ENCODE results near the gene SEC22C.
"Not testable (repeated sequence)": the region's sequence is repeated elsewhere in the genome, so short reads cannot be mapped to it uniquely, and the experiment has no call there.

The SEC22C gene

DNA sequence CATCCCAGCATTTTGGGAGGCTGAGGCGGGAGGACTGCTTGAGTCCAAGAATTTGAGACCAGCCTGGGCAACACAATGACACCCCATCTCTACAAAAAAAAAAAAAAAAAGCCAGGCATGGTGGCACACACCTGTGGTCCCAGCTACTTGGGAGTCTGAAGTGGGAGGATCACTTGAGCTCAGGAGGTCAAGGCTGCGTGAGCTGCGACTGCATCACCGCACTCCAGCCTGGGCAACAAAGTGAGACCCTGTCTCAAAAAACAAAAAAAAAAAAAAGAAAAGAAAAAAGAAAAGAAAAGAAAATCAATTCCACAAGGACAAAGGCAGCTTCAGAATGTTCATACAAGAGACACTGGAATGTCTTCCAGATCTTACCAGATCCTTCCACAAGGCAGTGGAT is 2.4 kb downstream of the SEC22C start:
- DNase-seq (ENCODE audit: low spot score) = not testable (repeated sequence)

DNA sequence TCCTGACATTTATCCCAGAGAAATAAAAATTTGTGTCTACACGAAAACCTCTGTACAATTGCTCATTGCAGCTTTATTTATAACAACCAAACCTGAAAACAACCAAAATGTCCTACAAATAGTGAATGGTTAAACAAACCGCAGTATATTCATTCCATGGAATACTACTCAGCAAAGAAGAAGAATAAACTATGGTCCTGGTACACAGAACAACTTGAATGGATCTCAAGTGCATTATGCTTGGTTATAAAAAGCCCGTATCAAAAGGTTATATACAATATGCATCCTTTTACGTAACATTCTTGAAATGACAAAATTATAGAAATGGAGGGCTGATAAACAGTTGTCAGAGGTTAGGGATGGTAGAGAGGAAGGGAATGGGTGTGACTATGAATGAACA is 3.7 kb downstream of the SEC22C start:
- DNase-seq (ENCODE audit: low spot score) = no peak

DNA sequence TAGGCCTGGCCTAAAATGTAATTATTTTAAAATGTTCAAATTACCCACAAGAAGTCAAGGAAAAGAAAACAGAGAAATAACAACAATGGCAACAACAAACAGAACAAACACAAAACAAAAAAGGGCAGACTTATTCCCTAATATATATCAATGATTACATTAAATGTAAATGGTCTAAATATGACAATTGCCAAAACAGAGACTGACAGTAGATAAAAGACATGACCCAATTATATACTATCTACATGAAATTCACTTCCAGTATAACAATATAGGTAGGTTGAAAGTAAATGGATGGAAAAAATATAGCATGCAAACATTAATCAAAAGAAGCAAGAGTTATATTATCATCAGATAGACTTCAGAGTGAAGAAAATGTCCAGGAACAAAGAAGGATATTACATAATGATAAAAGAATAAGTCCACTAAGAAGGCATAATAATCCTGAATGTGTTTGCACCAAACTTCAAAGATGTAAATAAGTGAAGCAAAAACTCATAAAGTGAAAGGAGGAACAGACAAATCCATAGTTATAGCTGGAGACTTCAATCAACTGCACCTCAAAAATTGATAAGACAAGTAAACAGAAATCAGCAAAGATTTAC is 6.5 kb downstream of the SEC22C start:
- DNase-seq (ENCODE audit: low spot score) = no peak

DNA sequence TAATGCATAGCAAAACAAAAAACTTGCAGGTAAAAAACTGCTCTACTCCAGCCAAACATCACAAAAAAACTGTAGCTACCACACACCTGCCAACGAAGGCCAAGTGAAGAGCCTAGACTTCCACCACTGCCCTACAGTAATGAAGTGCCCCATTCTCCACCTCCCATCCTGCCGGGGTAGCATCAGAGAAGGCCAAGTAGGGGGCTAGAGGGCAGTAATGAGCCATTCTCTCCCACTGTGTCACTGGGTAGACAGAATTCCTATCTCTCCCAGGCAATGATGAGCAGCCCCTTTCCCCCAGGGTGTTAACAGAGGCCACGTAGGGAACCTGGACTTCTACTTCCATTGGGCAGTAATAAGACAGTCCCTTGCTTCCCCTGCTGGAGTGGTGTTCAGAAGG is 9.5 kb downstream of the SEC22C start:
- peak; percentile 30 for DNase-seq (ENCODE audit: low spot score)

DNA sequence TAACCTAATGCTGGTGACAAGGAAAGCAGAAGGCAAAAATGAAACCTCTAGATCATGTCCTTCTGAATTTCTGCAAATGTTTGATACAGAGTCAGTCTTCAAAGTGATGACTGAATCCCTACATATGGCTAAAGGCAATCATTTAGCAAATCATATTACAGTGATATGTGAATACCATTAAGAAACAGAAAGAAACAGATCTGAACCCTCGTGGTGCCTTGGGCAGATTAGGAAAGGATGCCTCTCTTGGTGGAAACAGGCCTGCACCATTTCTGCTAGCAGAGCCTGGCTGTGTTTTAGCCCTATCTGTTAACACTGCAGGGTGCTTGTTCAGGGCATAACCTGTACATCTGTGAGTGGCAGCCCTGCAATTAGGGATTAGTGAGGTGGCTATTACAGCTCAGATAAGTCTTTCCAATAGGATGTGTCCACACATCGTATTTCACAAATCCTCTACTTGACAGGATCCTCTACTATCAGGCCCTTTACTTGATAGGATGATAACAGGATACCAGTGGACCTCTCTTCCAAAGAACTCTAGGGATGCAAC is 12.1 kb downstream of the SEC22C start:
- no peak for DNase-seq (ENCODE audit: low spot score)

DNA sequence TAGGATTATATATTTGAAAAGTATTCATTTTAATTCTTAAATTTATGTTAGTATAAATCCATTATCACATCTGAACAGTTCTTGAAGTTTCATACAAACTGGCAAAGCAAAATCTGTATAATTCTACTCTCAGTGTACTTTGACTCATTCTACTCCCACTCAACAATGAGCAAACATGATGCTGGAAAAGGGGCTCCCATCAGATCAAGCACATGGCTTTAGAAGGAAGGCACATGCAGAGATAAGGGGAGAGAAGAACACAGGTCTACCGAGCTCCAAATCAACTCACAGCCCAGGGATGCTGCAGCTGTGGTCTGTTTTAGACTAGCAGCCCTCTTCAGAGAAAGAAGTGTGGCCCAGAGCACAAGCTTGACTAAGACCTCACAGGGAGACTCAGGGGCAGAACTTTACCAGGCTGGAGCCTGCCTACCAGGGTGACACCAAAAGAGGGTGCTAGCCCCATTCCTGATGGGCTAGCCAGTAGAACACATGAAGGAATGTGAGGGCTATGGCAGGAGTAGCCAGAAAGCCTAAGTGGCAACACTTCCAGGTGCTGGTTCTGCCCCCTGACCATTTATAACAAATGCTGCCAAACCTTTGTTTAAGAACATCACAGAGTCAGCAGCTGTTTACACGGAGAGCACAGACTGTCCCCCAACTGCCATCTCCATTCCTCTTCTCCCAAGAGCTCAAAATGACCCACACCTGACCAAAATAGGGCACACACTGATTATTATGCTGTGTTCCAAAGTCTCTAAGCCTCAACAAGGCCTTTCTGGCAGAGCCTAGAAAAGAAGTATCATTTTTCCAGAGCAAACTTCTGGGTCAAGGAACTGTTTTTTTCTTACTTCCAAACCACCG is 19.5 kb downstream of the SEC22C start:
- DNase-seq (ENCODE audit: low spot score) = no peak

DNA sequence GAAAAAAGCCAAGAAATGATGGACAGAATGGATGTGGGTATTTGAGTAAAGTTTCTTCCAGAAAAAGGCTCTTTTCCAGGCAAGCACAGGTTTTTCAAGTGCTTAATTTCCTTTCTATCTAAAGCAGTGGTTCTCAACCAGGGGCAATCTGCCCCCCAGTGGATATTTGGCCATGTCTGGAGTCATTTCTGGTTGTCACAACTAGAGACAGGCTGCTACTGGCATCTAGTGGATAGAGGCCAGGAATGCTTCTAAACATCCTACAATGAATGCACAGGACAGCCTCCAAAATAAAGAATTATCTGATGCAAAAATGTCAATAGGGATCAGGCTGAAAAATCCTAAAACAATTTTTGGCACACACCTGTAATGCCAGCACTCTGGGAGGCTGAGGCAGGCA is 23.9 kb downstream of the SEC22C start:
- peak; percentile 55 for DNase-seq (ENCODE audit: low spot score)

DNA sequence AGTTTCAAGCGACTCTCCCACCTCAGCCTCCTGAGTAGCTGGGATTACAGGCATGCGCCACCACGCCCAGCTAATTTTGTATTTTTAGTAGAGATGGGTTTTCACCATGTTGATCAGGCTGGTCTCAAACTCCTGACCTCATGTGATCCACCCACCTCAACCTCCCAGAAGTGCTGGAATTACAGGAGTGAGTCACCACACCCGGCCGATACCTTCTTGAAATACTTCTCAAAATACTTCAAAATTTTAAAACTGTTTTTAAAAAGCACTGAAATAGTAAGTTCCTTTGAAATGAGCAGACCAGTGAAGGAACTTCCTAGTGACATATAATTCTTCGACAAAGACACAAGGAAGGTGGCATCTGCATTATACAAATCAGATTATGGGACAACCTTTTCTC is 24.9 kb downstream of the SEC22C start:
- DNase-seq (ENCODE audit: low spot score) = peak; percentile 5

DNA sequence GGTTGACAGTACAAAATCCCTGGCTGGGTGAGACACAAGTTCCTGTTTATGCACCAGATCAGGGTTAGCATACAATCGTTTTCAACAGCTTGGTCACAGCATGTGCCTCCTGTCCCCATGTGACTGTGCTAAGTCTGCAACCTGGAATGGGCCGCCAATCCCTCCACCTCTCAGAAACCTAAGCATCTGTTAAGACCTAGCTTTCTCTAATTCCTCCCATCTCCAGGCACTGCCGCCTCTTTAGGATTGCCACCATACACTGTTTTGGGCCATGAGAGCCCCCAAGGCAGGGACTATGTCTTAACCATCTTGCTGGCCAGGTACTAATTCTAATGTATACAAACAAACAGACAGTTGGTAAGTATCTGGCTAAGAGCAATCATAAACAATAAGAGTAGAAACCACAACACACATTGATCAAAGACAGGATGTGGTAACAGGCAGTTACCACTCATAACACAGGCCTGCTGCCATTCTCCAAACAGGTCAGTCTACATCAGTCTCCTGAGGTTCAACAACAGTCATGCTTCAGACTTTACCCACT is 25.6 kb downstream of the SEC22C start:
- peak; percentile 76 for DNase-seq (ENCODE audit: low spot score)

DNA sequence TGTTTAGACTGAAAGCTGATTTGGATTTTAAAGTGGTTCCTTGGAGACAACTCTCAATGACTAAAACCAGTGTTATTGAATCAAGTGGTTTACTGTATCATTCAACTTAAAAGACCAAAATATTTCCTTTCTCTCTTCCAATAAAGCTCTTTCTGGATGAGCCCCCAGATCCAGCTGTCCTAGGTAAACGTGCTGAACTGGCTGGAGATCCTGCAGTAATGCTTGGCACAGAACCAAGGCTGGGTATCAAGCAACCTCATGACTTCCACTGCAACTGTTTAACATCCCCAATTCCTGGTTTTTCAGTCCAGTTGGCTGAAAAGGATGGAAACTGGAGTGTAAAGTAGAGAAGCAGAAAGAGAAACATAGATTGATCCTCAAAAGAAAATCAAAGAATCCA is 28.9 kb downstream of the SEC22C start:
- DNase-seq (ENCODE audit: low spot score) = no peak

DNA sequence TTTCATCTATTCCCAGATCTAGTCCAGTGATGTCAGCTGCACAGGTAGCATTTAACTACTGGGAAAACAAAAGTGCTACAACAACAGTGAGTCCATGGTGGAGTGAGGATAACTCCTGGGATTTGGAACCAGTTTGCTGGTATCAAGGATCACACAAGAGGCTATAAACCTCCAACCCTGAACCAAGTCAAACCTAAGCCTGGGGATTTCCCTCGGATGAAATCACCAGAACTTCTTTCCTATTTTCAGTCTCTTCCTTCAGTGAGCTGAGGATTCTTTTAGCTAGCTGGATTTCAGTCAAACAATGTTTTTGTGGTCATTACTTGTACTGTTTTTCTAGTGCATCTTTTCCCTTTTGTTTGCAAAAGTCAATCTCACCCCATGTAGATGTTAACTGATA is 31.5 kb downstream of the SEC22C start:
- no peak for DNase-seq (ENCODE audit: low spot score)

DNA sequence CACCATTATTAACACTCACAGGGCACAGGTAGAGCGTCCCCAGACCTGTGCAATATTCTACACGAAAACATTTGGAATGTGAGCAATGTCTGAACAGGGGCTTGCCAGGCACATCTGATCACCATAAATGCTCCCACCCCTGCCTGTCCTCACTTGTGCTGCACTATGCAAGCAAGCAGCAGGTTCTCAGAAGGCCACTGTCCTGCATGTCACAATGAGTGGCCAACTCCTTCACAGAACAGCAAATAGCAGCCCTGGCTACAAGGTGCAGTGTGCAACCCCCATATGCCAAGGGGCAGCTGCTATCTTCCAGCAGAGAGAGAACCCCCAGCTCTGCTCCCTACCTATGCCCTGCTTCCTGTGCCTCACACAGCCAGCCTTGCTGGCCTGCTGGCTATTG is 32.6 kb downstream of the SEC22C start:
- no peak for DNase-seq (ENCODE audit: low spot score)

DNA sequence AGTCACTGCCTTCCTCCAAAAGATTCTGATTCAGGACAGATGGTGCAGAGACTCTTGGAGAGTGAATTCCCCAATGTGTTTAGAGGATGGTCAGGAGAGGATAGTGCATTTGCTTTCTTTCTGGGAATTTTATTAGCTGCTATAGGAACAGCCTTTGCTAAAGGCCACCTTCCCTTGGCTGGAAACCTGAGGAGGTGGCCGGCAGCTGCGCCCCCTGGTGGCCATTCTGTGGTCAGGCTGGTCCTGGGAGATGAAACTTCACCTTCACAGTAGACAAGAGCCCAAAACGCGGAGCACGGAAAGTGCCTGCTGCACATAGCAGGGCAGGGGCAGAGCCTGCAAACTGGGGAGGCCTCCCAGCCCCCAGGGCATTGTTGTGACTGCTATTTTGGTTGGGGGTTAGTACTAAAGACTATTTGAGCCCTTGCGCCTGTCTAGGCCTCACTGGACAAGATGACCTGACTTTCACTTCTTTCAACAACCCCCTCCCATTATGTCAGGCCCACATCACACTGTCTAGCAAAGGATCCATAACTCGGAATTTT is 34.3 kb downstream of the SEC22C start:
- peak; percentile 71 for DNase-seq (ENCODE audit: low spot score)

DNA sequence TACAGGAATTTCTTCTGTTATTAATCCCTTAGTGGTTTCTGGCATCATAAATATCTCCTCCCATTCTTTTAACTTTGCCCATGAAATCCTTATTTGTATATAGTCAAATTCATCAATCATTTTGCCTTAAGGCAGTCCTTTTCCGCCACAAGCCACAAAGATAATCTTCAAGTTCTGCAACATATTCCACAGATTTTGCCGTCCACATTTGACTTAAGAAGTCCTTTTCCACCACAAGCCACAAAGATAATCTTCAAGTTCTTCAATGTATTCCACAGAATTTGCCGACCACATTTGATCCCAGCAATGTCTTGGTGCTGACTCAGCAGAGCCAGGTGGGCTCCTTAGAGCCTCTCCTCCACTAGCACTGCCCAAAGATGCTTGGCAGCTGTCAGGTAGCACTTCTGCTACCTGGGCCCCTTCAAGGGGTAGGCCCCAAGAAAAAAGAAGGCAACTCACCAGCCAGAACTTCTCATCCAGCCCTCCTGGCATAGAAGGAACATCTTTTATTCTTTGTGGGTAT is 35.0 kb downstream of the SEC22C start:
- DNase-seq (ENCODE audit: low spot score) = no peak

DNA sequence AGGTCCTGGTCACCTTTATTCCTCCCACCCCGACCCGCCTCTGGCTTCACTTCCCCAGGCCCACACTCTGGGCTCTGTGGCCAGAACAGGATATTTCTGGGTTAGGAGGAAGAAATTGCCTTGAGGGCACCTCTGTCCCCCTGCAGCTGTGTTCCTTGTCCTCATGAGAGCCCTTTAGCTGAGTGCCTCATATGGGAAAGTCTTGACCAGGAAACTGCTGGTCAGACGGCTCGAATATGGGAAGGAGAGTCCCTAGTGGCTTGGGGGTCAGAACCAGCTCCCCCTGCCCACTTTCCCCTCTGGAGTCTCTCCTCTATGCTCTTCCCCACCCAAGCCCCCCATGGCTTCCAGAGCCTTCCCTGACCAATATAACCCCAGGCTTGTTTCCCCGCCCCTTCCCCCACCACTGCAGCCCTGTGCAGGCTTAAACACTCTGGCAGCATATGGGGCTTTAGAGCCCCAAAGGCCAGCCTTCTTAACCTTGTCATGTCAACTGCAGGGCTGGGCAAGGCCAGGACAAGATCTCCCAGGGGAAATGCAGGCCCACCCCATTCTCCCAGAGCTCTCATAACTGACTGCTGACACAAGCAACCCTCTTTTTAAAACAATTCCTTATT is 36.4 kb downstream of the SEC22C start:
- no peak for DNase-seq (ENCODE audit: low spot score)

DNA sequence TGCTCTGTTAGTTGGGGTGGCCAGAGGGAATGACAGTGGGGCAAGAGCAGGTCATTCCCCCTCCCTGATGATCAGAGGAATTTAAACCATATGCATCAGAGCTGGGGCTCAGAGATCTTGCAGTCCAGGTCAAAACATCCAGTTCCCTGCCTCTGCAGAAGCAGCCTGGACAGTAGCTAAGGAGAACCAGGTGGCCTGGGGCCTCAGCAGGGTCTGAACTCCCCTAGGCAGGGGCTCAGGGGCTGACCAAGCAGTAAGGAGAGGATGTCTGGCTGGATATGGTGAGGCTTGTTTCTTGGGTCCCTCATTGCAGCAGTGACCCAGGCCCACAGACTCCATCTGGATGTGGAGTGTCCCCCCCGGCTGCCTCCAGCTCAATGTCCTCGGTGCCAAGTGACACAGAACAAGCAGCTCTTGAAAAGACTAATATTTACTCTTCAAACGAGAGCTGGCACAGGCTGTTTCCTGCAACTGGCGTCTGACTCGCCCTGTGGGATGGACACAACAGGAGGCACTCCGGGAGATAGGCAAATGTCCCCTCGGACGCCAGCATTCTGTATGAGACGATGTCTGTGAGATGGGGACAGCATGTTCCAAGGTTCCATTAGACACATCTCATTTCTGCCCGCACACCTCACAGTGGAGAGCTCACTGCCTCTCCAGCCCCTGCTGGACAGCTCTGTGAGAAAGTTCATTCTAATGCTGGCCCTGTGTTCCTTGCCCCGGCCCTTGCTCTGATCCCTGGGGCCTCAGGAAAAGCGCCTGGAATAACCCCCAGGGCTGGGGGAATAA is 37.1 kb downstream of the SEC22C start:
- no peak for DNase-seq (ENCODE audit: low spot score)

DNA sequence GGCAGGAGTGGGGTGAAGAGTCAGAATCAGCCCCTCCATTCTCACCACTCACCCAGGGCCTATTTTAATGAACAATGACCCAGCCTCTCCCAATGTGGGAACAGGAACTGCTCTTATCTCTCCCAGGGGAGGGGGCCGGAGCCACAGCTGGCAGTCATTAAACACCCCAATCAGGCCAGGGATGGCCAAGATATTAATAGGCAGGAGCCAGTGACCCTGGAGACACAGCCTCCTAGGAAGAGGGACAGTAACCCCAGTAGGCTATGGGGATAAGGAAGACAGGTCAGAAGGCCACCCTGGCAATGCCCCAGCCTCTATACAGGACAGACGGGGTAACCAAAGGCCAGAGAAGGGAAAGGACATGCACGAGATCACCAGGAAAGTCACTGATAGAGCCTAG is 40.7 kb downstream of the SEC22C start:
- DNase-seq (ENCODE audit: low spot score) = no peak

DNA sequence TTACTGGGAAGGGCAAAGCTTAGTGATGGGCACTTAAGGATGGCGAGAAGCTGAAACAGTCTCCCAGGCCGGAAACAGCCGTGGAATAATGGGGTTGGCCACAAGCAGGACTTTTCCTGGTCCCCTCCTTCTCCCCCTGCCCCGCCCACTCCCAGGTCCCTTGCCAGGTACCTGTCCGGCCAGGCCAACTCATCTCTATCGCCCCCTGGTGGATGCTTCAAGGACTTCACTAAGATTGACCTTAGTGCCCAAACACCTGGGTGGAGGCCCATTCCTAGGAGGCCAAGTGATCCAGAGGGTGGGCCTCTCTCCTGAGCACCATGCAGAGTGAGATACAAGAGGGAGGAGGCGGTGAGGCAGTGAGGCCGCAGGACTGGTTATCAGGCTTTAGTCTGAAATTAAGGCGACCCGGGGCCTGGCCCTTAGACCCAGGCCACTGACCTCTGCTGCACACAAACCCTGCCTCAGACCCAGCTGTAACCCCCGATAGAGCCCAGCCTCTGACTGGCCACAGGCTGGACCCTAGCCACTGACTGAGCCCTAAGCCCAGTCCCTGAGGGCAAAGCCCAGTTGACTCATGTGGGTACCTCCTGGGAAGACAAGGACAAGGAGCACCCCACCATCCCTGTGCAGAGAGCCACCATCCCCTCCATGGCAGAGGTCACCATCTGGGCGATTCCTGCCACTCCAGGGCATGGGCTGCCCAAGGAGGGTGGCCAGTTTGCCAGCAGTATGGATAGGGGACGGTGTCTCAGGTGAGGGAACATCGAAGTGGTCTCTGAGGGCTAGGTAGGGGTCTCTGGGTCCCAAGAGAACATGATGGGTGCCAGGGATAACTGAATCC is 41.7 kb downstream of the SEC22C start:
- DNase-seq (ENCODE audit: low spot score) = peak; percentile 74

DNA sequence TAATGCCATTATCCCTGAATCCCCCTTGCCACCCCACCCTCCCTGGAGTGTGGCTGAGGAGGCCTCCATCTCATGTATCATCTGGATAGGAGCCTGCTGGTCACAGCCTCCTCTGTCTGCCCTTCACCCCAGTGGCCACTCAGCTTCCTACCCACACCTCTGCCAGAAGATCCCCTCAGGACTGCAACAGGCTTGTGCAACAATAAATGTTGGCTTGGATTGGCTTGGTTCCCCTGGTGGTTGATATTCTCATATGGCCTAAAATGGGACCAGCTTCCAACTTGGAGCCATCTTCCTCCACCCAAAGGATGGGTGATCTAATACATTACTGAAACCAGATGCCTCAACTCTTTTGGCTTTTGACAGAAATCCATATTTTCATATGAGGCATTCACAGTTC is 44.4 kb downstream of the SEC22C start:
- DNase-seq (ENCODE audit: low spot score) = no peak

DNA sequence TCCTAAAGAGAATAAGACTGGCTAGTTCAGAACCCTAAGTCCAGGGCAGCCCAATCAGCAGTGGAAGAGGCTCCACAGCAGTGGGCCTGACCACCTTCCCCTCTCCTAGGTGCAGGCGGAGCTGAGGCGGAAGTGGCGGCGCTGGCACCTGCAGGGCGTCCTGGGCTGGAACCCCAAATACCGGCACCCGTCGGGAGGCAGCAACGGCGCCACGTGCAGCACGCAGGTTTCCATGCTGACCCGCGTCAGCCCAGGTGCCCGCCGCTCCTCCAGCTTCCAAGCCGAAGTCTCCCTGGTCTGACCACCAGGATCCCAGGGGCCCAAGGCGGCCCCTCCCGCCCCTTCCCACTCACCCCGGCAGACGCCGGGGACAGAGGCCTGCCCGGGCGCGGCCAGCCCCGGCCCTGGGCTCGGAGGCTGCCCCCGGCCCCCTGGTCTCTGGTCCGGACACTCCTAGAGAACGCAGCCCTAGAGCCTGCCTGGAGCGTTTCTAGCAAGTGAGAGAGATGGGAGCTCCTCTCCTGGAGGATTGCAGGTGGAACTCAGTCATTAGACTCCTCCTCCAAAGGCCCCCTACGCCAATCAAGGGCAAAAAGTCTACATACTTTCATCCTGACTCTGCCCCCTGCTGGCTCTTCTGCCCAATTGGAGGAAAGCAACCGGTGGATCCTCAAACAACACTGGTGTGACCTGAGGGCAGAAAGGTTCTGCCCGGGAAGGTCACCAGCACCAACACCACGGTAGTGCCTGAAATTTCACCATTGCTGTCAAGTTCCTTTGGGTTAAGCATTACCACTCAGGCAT is 45.6 kb downstream of the SEC22C start:
- peak; percentile 54 for DNase-seq (ENCODE audit: low spot score)
